ENCODE results near the gene DMRTB1. TPM values are rescaled to one million over a fixed set of nuclear protein-coding genes. Genes with fewer than 3 reads are reported as not detected.

Gene DMRTB1
- total and polyA plus RNA-seq, 2 donors (not counting 1 experiment from before 2014, with no cell fraction given) = not detected

DNA sequence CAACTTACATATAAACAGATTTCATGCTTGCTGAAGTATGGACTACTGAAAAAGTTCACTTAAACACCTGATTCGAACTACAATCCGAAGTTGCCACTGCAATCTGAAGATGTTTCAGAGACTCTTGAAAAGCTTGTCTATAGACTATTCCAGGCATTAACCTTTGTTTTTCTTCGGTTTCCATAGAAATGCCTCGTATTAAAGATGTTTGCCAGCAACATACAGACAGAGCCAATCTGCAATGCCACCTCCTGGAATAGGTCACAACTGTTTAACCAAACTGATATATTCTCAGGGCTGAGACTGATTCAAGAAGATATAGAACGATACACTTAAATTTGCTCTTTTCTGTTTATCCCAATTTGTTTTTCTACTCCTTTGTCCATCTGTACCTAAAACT, 28.9 kb upstream of the DMRTB1 start:
- no peak for DNase-seq
- Histone ChIP-seq H3K27ac (ENCODE audit: low read length in 2 of 2) (no peak overlapping the region), H3K4me3 (ENCODE audit: control extremely low read depth in 1 of 5, extremely low read depth in 1 of 5, insufficient read depth in 1 of 5, low read depth in 2 of 5, low read length in 4 of 5) (no peak overlapping the region), H3K79me2 (ENCODE audit: control insufficient read depth, insufficient read depth, low read length) (no peaks in the 10 kb centered on the region), H4K20me1 (ENCODE audit: control insufficient read depth, insufficient read depth, low read length, poor library complexity, severe bottlenecking) (no peaks in the 10 kb centered on the region), H3K4me1 (ENCODE audit: control insufficient read depth in 2 of 2, insufficient read depth in 2 of 2, low read length in 2 of 2) (no peaks in the 10 kb centered on the region), H3K27me3 (replicated peaks in 1 of 4; ENCODE audit: control extremely low read depth in 1 of 4, control insufficient read depth in 3 of 4, insufficient read depth in 4 of 4, low read length in 3 of 4) (peaks cover 0 to 6% (median 2%) of the 10 kb centered on the region in 4 experiments), H3K9ac (ENCODE audit: low read length) (no peak overlapping the region), H3K36me3 (replicated peaks in 1 of 2; ENCODE audit: control extremely low read depth in 1 of 2, control insufficient read depth in 1 of 2, extremely low read depth in 1 of 2, insufficient read depth in 2 of 2, low read length in 1 of 2) (no peaks in the 10 kb centered on the region), H3K9me3 (ENCODE audit: control extremely low read depth in 1 of 3, control insufficient read depth in 2 of 3, insufficient read depth in 1 of 3, low read length in 2 of 3) (peaks cover 0 to 7% (median 0%) of the 10 kb centered on the region in 3 donors), H3K4me2 (replicated peaks; ENCODE audit: low read depth, low read length, poor library complexity, severe bottlenecking) (no peak overlapping the region), H2AFZ (ENCODE audit: insufficient read depth, low read depth, low read length, poor library complexity, severe bottlenecking) (no peak overlapping the region)
- ChIA-PET CTCF (no interaction called here), POLR2A (no interaction called here)
- WGBS (ENCODE audit: insufficient coverage) = 93% methylated on average over 4 of the region's 5 CpGs
- Mint-ChIP-seq H3K27me3 (peaks cover 68% of the 10 kb centered on the region), H3K4me1 (no peaks in the 10 kb centered on the region), H3K9me3 (ENCODE audit: insufficient read depth) (no peaks in the 10 kb centered on the region), H3K27ac (no peak overlapping the region), H3K4me3 (no peak overlapping the region)
- intact Hi-C loops (cut with micrococcal nuclease) = no loop called here
- ATAC-seq (ENCODE audit: low read depth) = no peak
- TF ChIP-seq EZH2 (IDR thresholded peaks at IDR 0.05; ENCODE audit: borderline replicate concordance, insufficient read depth, low read depth, low read length, poor library complexity, severe bottlenecking) = no peak
- TF ChIP-seq, protein P1, sequence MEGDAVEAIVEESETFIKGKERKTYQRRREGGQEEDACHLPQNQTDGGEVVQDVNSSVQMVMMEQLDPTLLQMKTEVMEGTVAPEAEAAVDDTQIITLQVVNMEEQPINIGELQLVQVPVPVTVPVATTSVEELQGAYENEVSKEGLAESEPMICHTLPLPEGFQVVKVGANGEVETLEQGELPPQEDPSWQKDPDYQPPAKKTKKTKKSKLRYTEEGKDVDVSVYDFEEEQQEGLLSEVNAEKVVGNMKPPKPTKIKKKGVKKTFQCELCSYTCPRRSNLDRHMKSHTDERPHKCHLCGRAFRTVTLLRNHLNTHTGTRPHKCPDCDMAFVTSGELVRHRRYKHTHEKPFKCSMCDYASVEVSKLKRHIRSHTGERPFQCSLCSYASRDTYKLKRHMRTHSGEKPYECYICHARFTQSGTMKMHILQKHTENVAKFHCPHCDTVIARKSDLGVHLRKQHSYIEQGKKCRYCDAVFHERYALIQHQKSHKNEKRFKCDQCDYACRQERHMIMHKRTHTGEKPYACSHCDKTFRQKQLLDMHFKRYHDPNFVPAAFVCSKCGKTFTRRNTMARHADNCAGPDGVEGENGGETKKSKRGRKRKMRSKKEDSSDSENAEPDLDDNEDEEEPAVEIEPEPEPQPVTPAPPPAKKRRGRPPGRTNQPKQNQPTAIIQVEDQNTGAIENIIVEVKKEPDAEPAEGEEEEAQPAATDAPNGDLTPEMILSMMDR (IDR thresholded peaks at IDR 0.05) = no peak

DNA sequence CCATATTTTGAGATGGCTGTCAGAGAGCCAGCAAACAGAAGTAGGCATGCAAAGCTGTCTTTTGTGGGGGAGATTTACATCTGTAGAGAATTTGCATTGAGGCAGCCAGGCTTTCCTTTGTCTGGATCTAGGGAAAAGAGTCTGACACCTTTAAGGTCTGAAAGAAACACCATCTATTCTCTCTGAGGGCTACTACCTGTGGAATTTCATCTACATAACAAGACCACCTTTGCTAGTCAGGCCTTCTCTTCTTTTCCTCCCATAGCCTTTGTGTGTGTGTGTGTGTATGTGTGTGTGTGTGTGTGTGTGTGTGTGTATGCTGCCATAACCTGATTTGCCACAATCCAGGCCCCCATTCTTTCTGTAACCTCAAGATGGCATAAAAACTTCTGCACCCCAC, 28.4 kb upstream of the DMRTB1 start:
- H3K27ac ChIP-seq (ENCODE audit: low read length in 2 of 2) = no peak overlapping the region
- H3K9me3 ChIP-seq (ENCODE audit: control extremely low read depth in 1 of 3, control insufficient read depth in 2 of 3, insufficient read depth in 1 of 3, low read length in 2 of 3) = peaks cover 0 to 7% (median 0%) of the 10 kb centered on the region in 3 donors
- H3K36me3 ChIP-seq (replicated peaks in 1 of 2; ENCODE audit: control extremely low read depth in 1 of 2, control insufficient read depth in 1 of 2, extremely low read depth in 1 of 2, insufficient read depth in 2 of 2, low read length in 1 of 2) = no peaks in the 10 kb centered on the region
- no peak overlapping the region for H3K9ac ChIP-seq (ENCODE audit: low read length)
- Mint-ChIP-seq H3K27ac (no peak overlapping the region), H3K9me3 (ENCODE audit: insufficient read depth) (no peaks in the 10 kb centered on the region), H3K27me3 (peaks cover 65% of the 10 kb centered on the region), H3K4me1 (no peaks in the 10 kb centered on the region), H3K4me3 (no peak overlapping the region)
- ChIA-PET POLR2A (no interaction called here), CTCF (no interaction called here)
- H3K4me2 ChIP-seq (replicated peaks; ENCODE audit: low read depth, low read length, poor library complexity, severe bottlenecking) = no peak overlapping the region
- H3K79me2 ChIP-seq (ENCODE audit: control insufficient read depth, insufficient read depth, low read length) = no peaks in the 10 kb centered on the region
- H3K4me3 ChIP-seq (ENCODE audit: control extremely low read depth in 1 of 5, extremely low read depth in 1 of 5, insufficient read depth in 1 of 5, low read depth in 2 of 5, low read length in 4 of 5) = no peak overlapping the region
- H4K20me1 ChIP-seq (ENCODE audit: control insufficient read depth, insufficient read depth, low read length, poor library complexity, severe bottlenecking) = no peaks in the 10 kb centered on the region
- no peak overlapping the region for H2AFZ ChIP-seq (ENCODE audit: insufficient read depth, low read depth, low read length, poor library complexity, severe bottlenecking)
- DNase-seq (no peak), ATAC-seq (ENCODE audit: low read depth) (no peak)
- H3K27me3 ChIP-seq (replicated peaks in 1 of 4; ENCODE audit: control extremely low read depth in 1 of 4, control insufficient read depth in 3 of 4, insufficient read depth in 4 of 4, low read length in 3 of 4) = peaks cover 0 to 6% (median 2%) of the 10 kb centered on the region in 4 experiments
- H3K4me1 ChIP-seq (ENCODE audit: control insufficient read depth in 2 of 2, insufficient read depth in 2 of 2, low read length in 2 of 2) = no peaks in the 10 kb centered on the region
- TF ChIP-seq, protein P1 (IDR thresholded peaks at IDR 0.05) = no peak
- no peak for TF ChIP-seq EZH2 (IDR thresholded peaks at IDR 0.05; ENCODE audit: borderline replicate concordance, insufficient read depth, low read depth, low read length, poor library complexity, severe bottlenecking)
- intact Hi-C loops (cut with micrococcal nuclease) = no loop called here
